NCI-H146 treated with DMSO at 0.1 percent for 48 hours (cell line): Measurements from ENCODE around the gene NRL.
"Not testable (repeated sequence)": the region's sequence is repeated elsewhere in the genome, so short reads cannot be mapped to it uniquely, and the experiment has no call there.

Experiments
- DNase-seq: peaks from one replicate; lab custom pipeline; 2025; ENCODE audit not compliant: unreplicated experiment; lab: John Stamatoyannopoulos, UW

The NRL gene

GRCh38 chr14:24127673-24128072 lies 12.9 kb upstream of the NRL start:
- no peak for DNase-seq

- no peak for DNase-seq
Measured at GRCh38 chr14:24126939-24127338, 12.2 kb upstream of the NRL start.

GRCh38 chr14:24123424-24124417 lies 9.0 kb upstream of the NRL start:
- no peak for DNase-seq

GRCh38 chr14:24122898-24123297 lies 8.1 kb upstream of the NRL start:
- no peak for DNase-seq

GRCh38 chr14:24122416-24122815 lies 7.7 kb upstream of the NRL start:
- DNase-seq = no peak

- DNase-seq = no peak
Measured at GRCh38 chr14:24121210-24121609, 6.5 kb upstream of the NRL start.

GRCh38 chr14:24119691-24120090 lies 4.9 kb upstream of the NRL start:
- DNase-seq = no peak

- no peak for DNase-seq
Measured at GRCh38 chr14:24117179-24117578, 2.4 kb upstream of the NRL start.

- DNase-seq = no peak
Measured at GRCh38 chr14:24116128-24116814, 1.5 kb upstream of the NRL start.

GRCh38 chr14:24115422-24116127 lies 826 bp upstream of the NRL start:
- no peak for DNase-seq

- DNase-seq = peak; percentile 70
Measured at GRCh38 chr14:24113801-24114531, 783 bp downstream of the NRL start.

GRCh38 chr14:24113379-24113800 lies 1.4 kb downstream of the NRL start:
- no peak for DNase-seq

- no peak for DNase-seq
Measured at GRCh38 chr14:24110523-24110922, 4.2 kb downstream of the NRL start.

GRCh38 chr14:24110060-24110459 lies 4.7 kb downstream of the NRL start:
- no peak for DNase-seq

- no peak for DNase-seq
Measured at GRCh38 chr14:24108336-24108874, 6.3 kb downstream of the NRL start.

GRCh38 chr14:24106672-24107271 lies 8.0 kb downstream of the NRL start:
- DNase-seq = no peak

- not testable (repeated sequence) for DNase-seq
Measured at GRCh38 chr14:24105609-24106239, 9.0 kb downstream of the NRL start.

- DNase-seq = no peak
Measured at GRCh38 chr14:24103451-24103850, 11.3 kb downstream of the NRL start.

- DNase-seq = no peak
Measured at GRCh38 chr14:24102357-24103048, 12.2 kb downstream of the NRL start.
